Measurements from ENCODE around the gene ANGPTL1.

DNA sequence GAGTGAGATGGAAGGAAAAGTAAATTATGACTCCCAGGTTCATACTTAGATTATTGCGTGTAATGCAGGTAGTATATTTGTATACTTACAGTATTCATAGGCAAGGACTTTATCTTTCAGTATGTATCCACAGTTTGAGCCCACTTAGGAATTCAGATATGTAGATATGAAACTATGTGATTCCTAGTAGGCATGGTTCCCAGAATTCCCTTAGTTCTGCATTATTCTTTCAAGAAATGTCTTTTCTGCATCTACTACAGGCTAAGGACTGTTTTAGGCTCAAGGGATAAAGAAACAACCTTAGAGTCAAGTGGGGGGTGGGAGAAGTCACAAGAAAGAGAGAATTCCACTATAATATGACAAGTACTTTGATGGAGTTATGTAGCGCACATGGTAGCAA lies 13.8 kb downstream of the ANGPTL1 start:
- TF ChIP-seq, protein P1, sequence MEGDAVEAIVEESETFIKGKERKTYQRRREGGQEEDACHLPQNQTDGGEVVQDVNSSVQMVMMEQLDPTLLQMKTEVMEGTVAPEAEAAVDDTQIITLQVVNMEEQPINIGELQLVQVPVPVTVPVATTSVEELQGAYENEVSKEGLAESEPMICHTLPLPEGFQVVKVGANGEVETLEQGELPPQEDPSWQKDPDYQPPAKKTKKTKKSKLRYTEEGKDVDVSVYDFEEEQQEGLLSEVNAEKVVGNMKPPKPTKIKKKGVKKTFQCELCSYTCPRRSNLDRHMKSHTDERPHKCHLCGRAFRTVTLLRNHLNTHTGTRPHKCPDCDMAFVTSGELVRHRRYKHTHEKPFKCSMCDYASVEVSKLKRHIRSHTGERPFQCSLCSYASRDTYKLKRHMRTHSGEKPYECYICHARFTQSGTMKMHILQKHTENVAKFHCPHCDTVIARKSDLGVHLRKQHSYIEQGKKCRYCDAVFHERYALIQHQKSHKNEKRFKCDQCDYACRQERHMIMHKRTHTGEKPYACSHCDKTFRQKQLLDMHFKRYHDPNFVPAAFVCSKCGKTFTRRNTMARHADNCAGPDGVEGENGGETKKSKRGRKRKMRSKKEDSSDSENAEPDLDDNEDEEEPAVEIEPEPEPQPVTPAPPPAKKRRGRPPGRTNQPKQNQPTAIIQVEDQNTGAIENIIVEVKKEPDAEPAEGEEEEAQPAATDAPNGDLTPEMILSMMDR (IDR thresholded peaks at IDR 0.05; ENCODE audit: low read length) = no peak
- TF ChIP-seq EZH2 (optimal IDR thresholded peaks at IDR 0.05; ENCODE audit: low read depth, low read length) = no peak

Measured in MM.1S (cell line).